T-helper 22 cell (primary cell): Measurements from ENCODE around the gene PNMA5.
A peak's percentile ranks its signal among the peaks of the same experiment; 100 is the strongest.

Source experiments
- DNase-seq: peaks from one replicate; pipeline ENCODE4 v3.0.0-alpha.2; 2020; ENCODE audit warnings: low read depth

PNMA5 gene

DNA sequence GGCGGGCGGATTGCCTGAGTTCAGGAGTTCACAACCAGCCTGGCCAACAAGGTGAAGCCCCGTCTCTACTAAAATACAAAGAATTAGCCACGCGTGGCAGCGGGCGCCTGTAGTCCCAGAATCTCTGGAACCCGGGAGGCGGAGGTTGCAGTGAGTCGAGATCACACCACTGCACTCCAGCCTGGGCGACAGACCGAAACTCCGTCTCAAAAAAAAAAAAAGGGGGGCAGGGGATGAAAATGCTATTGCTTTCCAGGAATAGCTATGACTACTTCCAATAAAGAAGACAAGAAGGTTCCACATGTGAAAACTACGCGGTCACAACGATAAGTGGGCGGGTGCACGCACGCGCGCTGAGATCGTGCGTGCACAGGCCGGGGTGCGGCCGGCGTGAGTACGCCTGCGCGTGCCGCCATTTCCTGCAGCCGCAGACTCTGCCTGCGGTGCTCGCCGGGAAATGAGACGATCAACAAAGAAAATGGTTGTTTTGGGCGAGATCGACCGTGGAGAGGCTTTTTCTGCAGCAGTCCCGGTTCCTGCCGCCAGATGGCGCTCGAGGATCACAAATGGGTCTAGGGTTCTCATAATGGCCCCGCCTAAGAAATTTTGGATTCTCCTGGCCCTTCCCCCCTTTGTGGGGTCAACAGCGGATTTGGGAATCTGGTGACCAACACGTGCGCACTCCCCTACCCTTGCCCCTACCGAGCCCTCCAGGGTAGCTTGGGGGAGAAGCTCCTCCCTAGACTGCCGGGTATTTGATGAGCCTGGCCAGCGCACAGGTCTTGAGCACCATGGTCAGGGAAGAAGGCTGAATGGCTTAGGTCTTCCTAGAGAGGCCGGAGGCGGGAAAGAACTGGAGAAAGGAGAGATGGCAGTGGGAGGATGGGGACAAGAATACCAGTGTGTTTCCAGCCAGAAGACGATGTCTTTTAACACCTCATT is 35.1 kb downstream of the PNMA5 start:
- DNase-seq, result peak; percentile 81

GRCh38 chrX:152958047-152958446 is 35.9 kb downstream of the PNMA5 start:
- no peak for DNase-seq

GRCh38 chrX:152950786-152951185 is 43.1 kb downstream of the PNMA5 start:
- no peak for DNase-seq

DNA sequence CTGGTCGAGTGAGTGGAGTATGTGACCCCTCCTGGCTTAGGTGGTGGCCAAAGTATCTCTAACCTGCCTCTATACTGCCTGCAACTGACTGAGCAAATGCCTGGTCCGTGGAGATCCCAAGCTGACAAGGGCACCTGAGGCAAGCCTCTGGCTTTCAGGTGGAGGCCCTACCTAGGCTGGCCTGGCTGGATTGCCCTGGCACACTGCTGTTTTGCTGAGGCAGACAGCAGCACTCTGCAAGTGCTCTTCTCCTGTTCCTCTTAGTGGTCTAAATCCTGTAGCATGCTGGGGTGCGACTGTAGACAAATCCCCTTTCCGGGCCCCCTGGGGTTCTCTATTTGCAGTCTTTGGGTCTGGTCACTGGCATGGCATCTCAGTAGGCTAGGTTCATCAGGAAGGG is 44.8 kb downstream of the PNMA5 start:
- no peak for DNase-seq

- DNase-seq, result no peak
Measured at GRCh38 chrX:152946681-152947080, 47.2 kb downstream of the PNMA5 start.

- no peak for DNase-seq
Measured at GRCh38 chrX:152945021-152945979, 48.6 kb downstream of the PNMA5 start.

DNA sequence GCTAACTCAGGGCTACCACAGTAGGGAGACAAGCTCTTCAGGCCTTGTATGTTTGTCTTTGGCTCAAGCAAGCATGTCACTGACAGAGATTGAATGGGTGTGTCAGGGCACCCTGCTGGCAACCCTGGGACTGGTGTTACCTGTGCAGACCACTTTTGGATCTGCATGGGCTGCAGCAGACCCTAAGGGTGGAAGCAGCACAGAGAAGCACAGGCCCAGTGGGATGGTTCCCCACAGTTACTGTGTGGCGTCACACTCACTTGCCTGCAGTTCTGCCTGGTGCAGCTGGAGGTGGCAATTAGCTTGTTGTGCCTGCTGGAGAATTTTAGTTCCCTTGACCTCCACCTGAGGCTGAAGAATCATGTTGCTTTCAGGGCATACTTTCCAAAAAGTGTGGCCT is 50.1 kb downstream of the PNMA5 start:
- DNase-seq, result no peak

DNA sequence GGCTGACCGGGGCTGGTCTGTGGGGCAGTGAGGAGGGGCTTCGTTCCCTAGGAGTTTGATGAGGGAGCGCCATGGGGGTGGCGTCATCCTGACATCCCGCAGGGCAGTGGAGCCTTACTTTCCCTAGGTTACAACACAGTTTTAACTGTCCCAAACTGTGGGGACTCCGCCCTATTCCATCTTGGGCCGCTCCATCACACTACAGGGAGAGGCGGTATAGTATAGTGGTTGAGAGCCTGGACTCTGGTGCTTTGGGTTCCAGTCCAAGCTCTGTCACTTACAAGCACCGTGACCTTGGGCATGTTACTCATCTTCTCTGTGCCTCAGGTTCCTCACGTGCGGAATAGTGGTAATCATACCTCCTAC is 51.9 kb downstream of the PNMA5 start:
- no peak for DNase-seq

DNA sequence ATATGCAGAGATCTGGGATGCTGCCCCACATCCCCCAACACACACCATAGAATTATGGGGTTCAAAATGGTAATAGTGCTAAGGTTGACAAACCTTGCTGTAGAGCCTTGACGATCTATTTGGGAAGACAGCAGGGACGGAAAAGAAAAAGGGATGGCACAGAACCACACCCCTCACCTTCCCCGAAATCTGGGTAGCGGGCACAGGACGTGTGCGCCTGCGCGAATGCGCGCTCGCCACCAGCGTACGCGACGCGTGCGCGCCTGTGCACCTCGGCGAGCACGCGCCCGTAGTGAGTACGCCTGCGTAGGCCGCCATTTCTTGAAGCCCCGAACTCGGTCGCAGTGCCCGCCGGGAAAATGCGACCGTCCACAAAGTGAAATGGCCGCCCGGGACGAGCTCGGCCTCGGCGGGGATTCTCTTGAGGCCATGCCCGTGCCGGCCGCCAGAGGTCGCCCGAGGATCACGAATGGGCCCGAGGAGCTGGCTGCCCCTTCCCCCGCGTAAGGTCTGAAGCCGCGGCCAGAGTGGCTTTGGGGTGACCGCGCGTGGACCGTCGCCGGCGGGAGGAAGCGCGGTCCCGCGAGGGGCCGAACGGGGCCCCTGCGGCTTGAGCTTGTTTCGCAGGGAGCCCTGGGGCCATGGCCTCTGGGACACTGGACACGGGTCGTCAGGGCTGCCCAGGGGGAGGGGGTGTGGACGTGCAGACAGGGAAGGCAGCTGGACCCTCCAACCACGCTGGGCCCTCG is 52.4 kb downstream of the PNMA5 start:
- DNase-seq, result peak; percentile 76
